IPS DF 6.9 (cell line): Measurements from ENCODE around the gene EME2.

Experiments used
- DNase-seq: peaks from one replicate; pipeline ENCODE4 v3.0.0-alpha.2; 2013; ENCODE audit warnings: low read depth, low spot score
- H3K27ac ChIP-seq: one replicate; pipeline ENCODE4 v1.5.1; 2013; ENCODE audit warnings: low read length, control low read depth
- H3K27me3 ChIP-seq: 2 replicates; pipeline ENCODE4 v1.6.1; 2013; ENCODE audit warnings: mild to moderate bottlenecking, low read length; ENCODE audit not compliant: control insufficient read depth, insufficient read depth
- H3K36me3 ChIP-seq: 2 replicates; pipeline ENCODE4 v1.6.1; 2013; ENCODE audit warnings: low read length; ENCODE audit not compliant: control insufficient read depth, insufficient read depth
- H3K4me1 ChIP-seq: 2 replicates; pipeline ENCODE4 v1.6.1; 2013; ENCODE audit warnings: low read length; ENCODE audit not compliant: control insufficient read depth, insufficient read depth
- H3K4me3 ChIP-seq: 2 replicates; pipeline ENCODE4 v1.5.1; 2013; ENCODE audit warnings: mild to moderate bottlenecking, low read length
- H3K9me3 ChIP-seq: 2 replicates; pipeline ENCODE4 v1.6.1; 2013; ENCODE audit warnings: low read length, inconsistent platforms; ENCODE audit not compliant: control insufficient read depth, insufficient read depth
- WGBS: extraction: QIAGEN DNeasy Blood & Tissue Kit; methylation state at CpG from one replicate; pipeline ENCODE4 v1.1.7; 2013; ENCODE audit warnings: mixed read lengths, missing lambda C conversion rate; ENCODE audit not compliant: insufficient read length, insufficient coverage; 5-methylcytosine and 5-hydroxymethylcytosine counted together

The EME2 gene

GRCh38 chr16:1819611-1820010 is 47.0 kb downstream of the EME2 start:
- Histone ChIP-seq H3K27me3 (no peaks in the 10 kb centered on the region), H3K9me3 (no peaks in the 10 kb centered on the region), H3K27ac (no peak overlapping the region), H3K4me3 (no peak overlapping the region), H3K4me1 (no peaks in the 10 kb centered on the region), H3K36me3 (peaks cover 17% of the 10 kb centered on the region; the same call in 1 of the 2 replicates)
- DNase-seq: no peak
- no CpG with 5 or more reads among the region's 15 CpGs for WGBS

- H3K36me3 ChIP-seq: peaks cover 17% of the 10 kb centered on the region; the same call in 1 of the 2 replicates
- H3K4me1 ChIP-seq: no peaks in the 10 kb centered on the region
- no CpG with 5 or more reads among the region's 25 CpGs for WGBS
Observed at GRCh38 chr16:1820096-1820945, 47.7 kb downstream of the EME2 start.

GRCh38 chr16:1820946-1821290 is 48.3 kb downstream of the EME2 start:
- DNase-seq: no peak
- Histone ChIP-seq H3K36me3 (peaks cover 14% of the 10 kb centered on the region; the same call in 1 of the 2 replicates), H3K9me3 (no peaks in the 10 kb centered on the region), H3K27ac (no peak overlapping the region), H3K4me3 (no peak overlapping the region), H3K27me3 (no peaks in the 10 kb centered on the region), H3K4me1 (peaks cover 2% of the 10 kb centered on the region; the same call in 1 of the 2 replicates)
- WGBS: no CpG with 5 or more reads among the region's 12 CpGs

More at GRCh38 chr16:1820096-1820945, 47.7 kb downstream of the EME2 start:
- Histone ChIP-seq H3K9me3 (no peaks in the 10 kb centered on the region), H3K4me3 (no peak overlapping the region), H3K27ac (no peak overlapping the region), H3K27me3 (no peaks in the 10 kb centered on the region)
- no peak for DNase-seq

- H3K4me3 ChIP-seq: no peak overlapping the region
- H3K27ac ChIP-seq: no peak overlapping the region
- WGBS: no CpG with 5 or more reads among the region's 24 CpGs
- H3K4me1 ChIP-seq: peaks cover 2% of the 10 kb centered on the region; the same call in 1 of the 2 replicates
- H3K36me3 ChIP-seq: peaks cover 8% of the 10 kb centered on the region; the same call in 1 of the 2 replicates
- DNase-seq: no peak
- H3K9me3 ChIP-seq: no peaks in the 10 kb centered on the region
- no peaks in the 10 kb centered on the region for H3K27me3 ChIP-seq
Observed at GRCh38 chr16:1821861-1822611, 49.4 kb downstream of the EME2 start.

- H3K4me3 ChIP-seq: no peak overlapping the region
- WGBS: no CpG with 5 or more reads among the region's 16 CpGs
- peaks cover 2% of the 10 kb centered on the region; the same call in 1 of the 2 replicates for H3K4me1 ChIP-seq
- H3K27me3 ChIP-seq: no peaks in the 10 kb centered on the region
- peaks cover 8% of the 10 kb centered on the region; the same call in 1 of the 2 replicates for H3K36me3 ChIP-seq
- H3K9me3 ChIP-seq: no peaks in the 10 kb centered on the region
- DNase-seq: no peak
- no peak overlapping the region for H3K27ac ChIP-seq
Observed at GRCh38 chr16:1822801-1823200, 50.2 kb downstream of the EME2 start.

GRCh38 chr16:1823821-1824220 is 51.2 kb downstream of the EME2 start:
- peaks cover 8% of the 10 kb centered on the region; the same call in 1 of the 2 replicates for H3K36me3 ChIP-seq
- no CpG with 5 or more reads among the region's 9 CpGs for WGBS
- no peak for DNase-seq
- H3K4me1 ChIP-seq: peaks cover 2% of the 10 kb centered on the region; the same call in 1 of the 2 replicates
- no peak overlapping the region for H3K27ac ChIP-seq
- no peak overlapping the region for H3K4me3 ChIP-seq
- no peaks in the 10 kb centered on the region for H3K27me3 ChIP-seq
- no peaks in the 10 kb centered on the region for H3K9me3 ChIP-seq

GRCh38 chr16:1825381-1825863 is 52.8 kb downstream of the EME2 start:
- H3K27me3 ChIP-seq: no peaks in the 10 kb centered on the region
- H3K4me3 ChIP-seq: no peak overlapping the region; the same call in 1 of the 2 replicates
- DNase-seq: no peak
- peaks cover 2% of the 10 kb centered on the region; the same call in 1 of the 2 replicates for H3K4me1 ChIP-seq
- WGBS: no CpG with 5 or more reads among the region's 15 CpGs
- H3K9me3 ChIP-seq: no peaks in the 10 kb centered on the region
- H3K36me3 ChIP-seq: 0 out of 2 replicates have a peak, but pooled peaks cover 3% of the 10 kb centered on the region
- H3K27ac ChIP-seq: no peak overlapping the region
